ENCODE measurements around the gene ARHGEF7.

- TF ChIP-seq CTCF (IDR thresholded peaks at IDR 0.05) (no peak), POLR2AphosphoS5 (IDR thresholded peaks at IDR 0.05) (no peak), EP300 (IDR thresholded peaks at IDR 0.05) (no peak)
These were observed 163.1 kb downstream of the ARHGEF7 start for GRCh38 chr13:111278258-111278657.

Data from stomach (tissue), 4 donors.